HG03521 (cell line): ENCODE results near the gene LMTK3.

ENCODE experiments used
- ATAC-seq: cut with Tn5 transposase; IDR thresholded peaks from one replicate; pipeline ENCODE4 v1.9.1; 2021; ENCODE audit warnings: mild to moderate bottlenecking, moderate library complexity; ENCODE audit not compliant: unreplicated experiment

The LMTK3 gene

GRCh38 chr19:48450441-48450840 is 61.2 kb downstream of the LMTK3 start:
- ATAC-seq = no peak

DNA sequence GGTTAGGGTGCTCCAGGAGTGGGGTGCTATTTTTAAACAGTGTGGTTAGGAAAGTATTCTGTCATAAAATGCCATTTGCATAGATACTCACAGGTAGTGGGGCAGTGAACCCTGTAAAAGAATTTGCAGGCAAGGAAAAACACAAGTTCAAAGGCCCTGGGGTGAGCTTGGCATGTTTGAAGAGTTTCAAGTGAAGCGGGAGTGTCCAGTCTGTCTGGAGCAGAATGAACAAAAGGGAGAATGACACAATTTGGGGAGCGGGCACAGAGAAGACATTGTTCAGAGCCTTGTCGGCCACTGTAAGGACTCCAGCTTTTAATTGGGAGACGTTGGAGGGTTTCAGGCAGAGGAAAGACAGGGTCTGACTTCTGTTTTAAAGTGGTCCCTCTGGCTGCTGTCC is 63.1 kb downstream of the LMTK3 start:
- ATAC-seq = no peak

GRCh38 chr19:48446579-48446978 is 65.1 kb downstream of the LMTK3 start:
- ATAC-seq = no peak

- ATAC-seq = peak; percentile 89
Measured at GRCh38 chr19:48445606-48446481, 65.8 kb downstream of the LMTK3 start, which contains the start of gene GRWD1. Gene GRWD1 (plus strand): TSS chr19:48445983. CDS start chr19:48446006, 23 bp downstream.

DNA sequence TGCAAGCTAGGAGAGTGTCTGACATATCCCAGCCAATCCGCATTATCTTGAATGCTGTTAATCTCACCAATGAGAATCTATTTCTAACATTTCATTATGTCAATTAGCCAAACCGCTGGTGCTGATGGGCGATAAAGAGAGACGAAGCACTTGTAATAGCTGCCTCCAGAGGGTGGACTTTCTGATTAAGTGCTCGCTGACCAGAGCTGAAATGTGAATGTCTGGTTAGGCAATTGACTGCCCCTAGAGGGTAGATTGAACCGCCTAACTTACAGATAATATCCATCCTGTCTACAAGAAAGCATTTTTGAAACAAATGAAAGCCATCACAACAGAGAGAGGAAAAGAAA is 66.4 kb downstream of the LMTK3 start:
- ATAC-seq = peak; percentile 15

GRCh38 chr19:48444936-48445200 is 66.8 kb downstream of the LMTK3 start:
- ATAC-seq = no peak

GRCh38 chr19:48444129-48444935 is 67.3 kb downstream of the LMTK3 start:
- no peak for ATAC-seq

GRCh38 chr19:48443731-48444128 is 67.9 kb downstream of the LMTK3 start:
- no peak for ATAC-seq

DNA sequence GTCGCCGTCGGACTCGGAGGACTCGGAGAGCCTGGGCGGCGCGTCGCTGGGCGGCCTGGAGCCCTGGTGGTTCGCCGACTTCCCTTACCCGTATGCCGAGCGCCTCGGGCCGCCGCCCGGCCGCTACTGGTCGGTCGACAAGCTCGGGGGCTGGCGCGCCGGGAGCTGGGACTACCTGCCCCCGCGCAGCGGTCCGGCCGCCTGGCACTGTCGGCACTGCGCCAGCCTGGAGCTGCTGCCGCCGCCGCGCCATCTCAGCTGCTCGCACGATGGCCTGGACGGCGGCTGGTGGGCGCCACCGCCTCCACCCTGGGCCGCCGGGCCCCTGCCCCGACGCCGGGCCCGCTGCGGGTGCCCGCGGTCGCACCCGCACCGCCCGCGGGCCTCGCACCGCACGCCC is 68.4 kb downstream of the LMTK3 start:
- no peak for ATAC-seq

GRCh38 chr19:48442116-48443035 is 69.3 kb downstream of the LMTK3 start:
- no peak for ATAC-seq

DNA sequence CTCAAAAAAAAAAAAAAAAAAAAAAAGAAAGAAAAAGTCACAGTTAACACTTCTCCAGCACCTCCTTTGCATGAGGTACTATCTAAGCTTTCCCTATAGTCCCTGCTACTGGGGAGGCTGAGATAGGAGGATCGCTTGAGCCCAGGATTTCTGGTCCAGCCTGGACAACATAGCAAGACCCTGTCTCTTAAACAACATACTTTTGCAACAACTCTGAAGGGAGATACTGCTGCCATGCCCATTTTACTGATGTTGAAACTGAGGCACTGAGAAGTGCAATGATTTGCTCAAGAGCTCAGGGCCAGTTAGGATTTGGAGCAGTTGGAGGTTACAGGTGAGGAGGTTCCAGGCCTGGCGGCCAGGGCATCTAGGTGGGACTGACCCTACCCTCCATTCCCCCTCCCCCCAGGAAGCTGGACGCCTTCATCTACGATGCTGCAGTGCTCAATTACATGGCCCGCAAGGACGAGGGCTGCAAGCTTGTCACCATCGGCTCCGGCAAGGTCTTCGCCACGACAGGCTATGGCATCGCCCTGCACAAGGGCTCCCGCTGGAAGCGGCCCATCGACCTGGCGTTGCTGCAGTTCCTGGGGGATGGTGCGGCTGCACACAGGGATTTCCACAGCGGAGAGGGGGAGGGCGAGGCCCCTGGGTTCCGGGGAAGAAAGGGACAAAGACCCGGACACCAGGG is 70.1 kb downstream of the LMTK3 start:
- ATAC-seq = no peak

GRCh38 chr19:48436586-48436985 is 75.0 kb downstream of the LMTK3 start:
- ATAC-seq = no peak
